ENCODE results near the gene KRT72.

GRCh38 chr12:52637299-52637698 is 36.0 kb upstream of the KRT72 start:
- TF ChIP-seq CTCF (IDR thresholded peaks at IDR 0.05; ENCODE audit: low read depth, low read length, poor library complexity, severe bottlenecking) (no peak), EZH2phosphoT487 (IDR thresholded peaks at IDR 0.05; ENCODE audit: borderline replicate concordance, low read length) (no peak)

Measured in DOHH2 (cell line).